PFSK-1 (cell line): ENCODE measurements around the gene IQGAP2.

ENCODE experiments used
- FOXP2 ChIP-seq: optimal IDR thresholded peaks from 2 replicates; pipeline ENCODE3; 2011; ENCODE audit warnings: borderline replicate concordance, control low read depth, inconsistent platforms; ENCODE audit not compliant: insufficient read depth; ENCODE audit errors: extremely low read length, extremely low read depth
- POLR2AphosphoS5 ChIP-seq: IDR thresholded peaks from 2 replicates; pipeline ENCODE4 v1.6.1; 2012; ENCODE audit warnings: low read depth, mild to moderate bottlenecking, control low read depth, low read length, moderate library complexity
- SIN3A ChIP-seq: IDR thresholded peaks from 2 replicates; pipeline ENCODE4 v1.6.1; 2012; ENCODE audit warnings: mild to moderate bottlenecking, low read length, moderate library complexity, borderline replicate concordance; ENCODE audit not compliant: insufficient read depth
- TAF1 ChIP-seq: IDR thresholded peaks from 2 replicates; pipeline ENCODE4 v1.6.1; 2012; ENCODE audit warnings: low read length, control low read depth, borderline replicate concordance; ENCODE audit not compliant: insufficient read depth
- TF ChIP-seq, protein P1 (sequence below), 2 experiments: IDR thresholded peaks; 2 replicates each; pipeline versions ENCODE4 v1.6.1 to v1.8.0; 2011 to 2012; ENCODE audit warnings: low read depth in 2 of 2, low read length in 2 of 2, control low read depth in 1 of 2, inconsistent platforms in 1 of 2, mild to moderate bottlenecking in 1 of 2, moderate library complexity in 1 of 2; ENCODE audit not compliant: insufficient read depth in 1 of 2

The IQGAP2 gene

DNA sequence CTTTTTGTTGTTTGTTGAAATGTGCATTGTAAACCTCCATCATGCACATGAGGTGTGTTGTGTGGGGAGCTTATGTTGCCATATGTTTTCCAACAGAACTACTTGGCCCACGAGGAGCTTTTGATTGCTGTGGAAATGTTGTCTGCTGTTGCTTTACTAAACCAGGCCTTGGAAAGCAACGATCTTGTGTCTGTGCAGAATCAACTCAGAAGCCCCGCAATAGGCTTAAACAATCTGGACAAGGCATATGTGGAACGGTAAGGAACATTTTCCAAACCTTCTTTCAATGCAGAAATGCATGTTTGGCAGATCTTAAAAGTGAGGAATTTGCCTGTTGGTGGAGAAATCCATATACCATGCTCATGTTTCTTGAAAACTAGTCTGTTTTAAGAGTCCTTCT lies 197.6 kb downstream of the IQGAP2 start:
- no peak for TF ChIP-seq FOXP2
- TF ChIP-seq TAF1 = no peak
- no peak for TF ChIP-seq POLR2AphosphoS5
- TF ChIP-seq, protein P1, sequence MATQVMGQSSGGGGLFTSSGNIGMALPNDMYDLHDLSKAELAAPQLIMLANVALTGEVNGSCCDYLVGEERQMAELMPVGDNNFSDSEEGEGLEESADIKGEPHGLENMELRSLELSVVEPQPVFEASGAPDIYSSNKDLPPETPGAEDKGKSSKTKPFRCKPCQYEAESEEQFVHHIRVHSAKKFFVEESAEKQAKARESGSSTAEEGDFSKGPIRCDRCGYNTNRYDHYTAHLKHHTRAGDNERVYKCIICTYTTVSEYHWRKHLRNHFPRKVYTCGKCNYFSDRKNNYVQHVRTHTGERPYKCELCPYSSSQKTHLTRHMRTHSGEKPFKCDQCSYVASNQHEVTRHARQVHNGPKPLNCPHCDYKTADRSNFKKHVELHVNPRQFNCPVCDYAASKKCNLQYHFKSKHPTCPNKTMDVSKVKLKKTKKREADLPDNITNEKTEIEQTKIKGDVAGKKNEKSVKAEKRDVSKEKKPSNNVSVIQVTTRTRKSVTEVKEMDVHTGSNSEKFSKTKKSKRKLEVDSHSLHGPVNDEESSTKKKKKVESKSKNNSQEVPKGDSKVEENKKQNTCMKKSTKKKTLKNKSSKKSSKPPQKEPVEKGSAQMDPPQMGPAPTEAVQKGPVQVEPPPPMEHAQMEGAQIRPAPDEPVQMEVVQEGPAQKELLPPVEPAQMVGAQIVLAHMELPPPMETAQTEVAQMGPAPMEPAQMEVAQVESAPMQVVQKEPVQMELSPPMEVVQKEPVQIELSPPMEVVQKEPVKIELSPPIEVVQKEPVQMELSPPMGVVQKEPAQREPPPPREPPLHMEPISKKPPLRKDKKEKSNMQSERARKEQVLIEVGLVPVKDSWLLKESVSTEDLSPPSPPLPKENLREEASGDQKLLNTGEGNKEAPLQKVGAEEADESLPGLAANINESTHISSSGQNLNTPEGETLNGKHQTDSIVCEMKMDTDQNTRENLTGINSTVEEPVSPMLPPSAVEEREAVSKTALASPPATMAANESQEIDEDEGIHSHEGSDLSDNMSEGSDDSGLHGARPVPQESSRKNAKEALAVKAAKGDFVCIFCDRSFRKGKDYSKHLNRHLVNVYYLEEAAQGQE (IDR thresholded peaks at IDR 0.05; ENCODE audit: insufficient read depth in 1 of 2, low read depth in 2 of 2, low read length in 2 of 2) = no peak
- TF ChIP-seq SIN3A = no peak

DNA sequence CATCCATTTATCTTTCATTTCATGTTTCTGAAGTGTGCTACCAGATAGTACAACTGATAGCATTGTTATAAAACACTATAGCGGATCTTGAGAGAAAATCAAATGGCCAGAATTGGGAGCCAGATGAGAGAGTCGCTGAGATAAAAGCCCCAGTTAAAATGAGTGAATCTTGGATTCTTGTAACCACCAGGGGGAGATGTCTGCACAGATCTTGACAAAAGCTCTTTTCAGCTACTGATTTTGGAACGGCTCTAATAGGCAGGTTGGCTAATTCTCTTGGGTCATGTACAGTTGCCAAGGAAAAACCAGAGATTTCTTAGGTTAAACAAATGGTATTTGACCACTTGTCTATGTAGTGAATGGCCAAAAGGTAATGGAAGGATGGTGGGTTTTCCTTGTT lies 198.4 kb downstream of the IQGAP2 start:
- TF ChIP-seq, protein P1 (IDR thresholded peaks at IDR 0.05; ENCODE audit: insufficient read depth in 1 of 2, low read depth in 2 of 2, low read length in 2 of 2) = no peak
- TF ChIP-seq POLR2AphosphoS5 = no peak
- TF ChIP-seq FOXP2 = no peak
- TF ChIP-seq SIN3A = no peak
- no peak for TF ChIP-seq TAF1

- TF ChIP-seq POLR2AphosphoS5 (no peak), FOXP2 (no peak), SIN3A (no peak), TAF1 (no peak)
- TF ChIP-seq, protein P1 (IDR thresholded peaks at IDR 0.05; ENCODE audit: insufficient read depth in 1 of 2, low read depth in 2 of 2, low read length in 2 of 2) = no peak
Observed at GRCh38 chr5:76602094-76602726, 199.1 kb downstream of the IQGAP2 start.

DNA sequence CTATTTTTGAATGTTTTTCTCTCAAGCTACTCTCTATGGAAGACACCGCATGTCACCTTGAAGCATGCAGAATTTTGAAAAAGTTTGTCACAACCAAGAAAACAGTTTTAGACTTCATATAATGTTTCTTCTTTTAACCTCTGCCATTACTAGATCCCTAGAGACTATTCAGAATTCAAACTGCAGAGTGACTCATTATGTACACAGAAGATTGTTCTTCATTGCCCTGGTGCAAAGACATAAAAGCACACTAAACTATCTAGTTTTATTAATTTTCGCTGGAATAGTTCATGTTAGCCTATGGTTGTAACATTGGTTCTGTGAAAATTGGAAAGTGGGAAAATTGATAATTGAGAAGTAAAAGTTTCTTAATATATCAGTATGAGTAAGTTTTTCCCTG lies 201.8 kb downstream of the IQGAP2 start:
- TF ChIP-seq POLR2AphosphoS5 (no peak), TAF1 (no peak), SIN3A (no peak), FOXP2 (no peak)
- TF ChIP-seq, protein P1 (IDR thresholded peaks at IDR 0.05; ENCODE audit: insufficient read depth in 1 of 2, low read depth in 2 of 2, low read length in 2 of 2) = no peak

- TF ChIP-seq TAF1 (no peak), POLR2AphosphoS5 (no peak), FOXP2 (no peak), SIN3A (no peak)
- TF ChIP-seq, protein P1 (IDR thresholded peaks at IDR 0.05; ENCODE audit: insufficient read depth in 1 of 2, low read depth in 2 of 2, low read length in 2 of 2) = no peak
Observed at GRCh38 chr5:76606701-76607100, 203.6 kb downstream of the IQGAP2 start.
